Nucleus accumbens (tissue), 56 donors: ENCODE data around the gene ATF1.
A peak's percentile ranks its signal among the peaks of the same experiment; 100 is the strongest.

Experiments used
- DNase-seq, 56 donors: peaks; one replicate each; lab custom pipeline; 2025; lab: John Stamatoyannopoulos, UW

The ATF1 gene

GRCh38 chr12:50763639-50764285 lies at the start of gene ATF1:
Gene ATF1, plus strand, starts transcription at chr12:50764101. Its CDS starts 16,045 bp downstream, at chr12:50780146.
- DNase-seq = peak in 55 of 56 donors; percentile 38 to 95 (median 85)

- no peak for DNase-seq
Measured at GRCh38 chr12:50715174-50715573, 48.7 kb upstream of the ATF1 start.

- DNase-seq = no peak
Measured at GRCh38 chr12:50718760-50719159, 45.1 kb upstream of the ATF1 start.

- no peak for DNase-seq
Measured at GRCh38 chr12:50720085-50720484, 43.8 kb upstream of the ATF1 start.

GRCh38 chr12:50720501-50720900 lies 43.4 kb upstream of the ATF1 start:
- DNase-seq = no peak

GRCh38 chr12:50723865-50724264 lies 40.0 kb upstream of the ATF1 start:
- DNase-seq = no peak

GRCh38 chr12:50725011-50725942 lies 38.6 kb upstream of the ATF1 start:
- no peak for DNase-seq

- DNase-seq = no peak
Measured at GRCh38 chr12:50727466-50727865, 36.4 kb upstream of the ATF1 start.

- DNase-seq = no peak
Measured at GRCh38 chr12:50728417-50728816, 35.5 kb upstream of the ATF1 start.

GRCh38 chr12:50728841-50729240 lies 35.1 kb upstream of the ATF1 start:
- DNase-seq = no peak

GRCh38 chr12:50732591-50732990 lies 31.3 kb upstream of the ATF1 start:
- DNase-seq = peak in 1 of 56 donors; percentile 17

GRCh38 chr12:50733706-50734105 lies 30.2 kb upstream of the ATF1 start:
- no peak for DNase-seq

- DNase-seq = peak in 11 of 56 donors; percentile 2 to 32 (median 12)
Measured at GRCh38 chr12:50734409-50735263, 29.3 kb upstream of the ATF1 start.

GRCh38 chr12:50739611-50740010 lies 24.3 kb upstream of the ATF1 start:
- no peak for DNase-seq

GRCh38 chr12:50740307-50740706 lies 23.6 kb upstream of the ATF1 start:
- no peak for DNase-seq

GRCh38 chr12:50742776-50743175 lies 21.1 kb upstream of the ATF1 start:
- DNase-seq = no peak

GRCh38 chr12:50745861-50746260 lies 18.0 kb upstream of the ATF1 start:
- DNase-seq = no peak

GRCh38 chr12:50746431-50746830 lies 17.5 kb upstream of the ATF1 start:
- DNase-seq = no peak

- DNase-seq = no peak
Measured at GRCh38 chr12:50747817-50748216, 16.1 kb upstream of the ATF1 start.

GRCh38 chr12:50749459-50749882 lies 14.4 kb upstream of the ATF1 start:
- DNase-seq = no peak

GRCh38 chr12:50750366-50750765 lies 13.5 kb upstream of the ATF1 start:
- no peak for DNase-seq
